SK-N-SH (cell line): Measurements from ENCODE around the gene MGME1. TPM values are rescaled to one million over a fixed set of nuclear protein-coding genes. Genes with fewer than 3 reads are reported as not detected.

ENCODE experiments used
- CTCF ChIA-PET: fragments of 300-600, 350-600 bp; formaldehyde crosslinking; extraction: SDS; loops from one replicate; lab custom pipeline; 2021; lab: Yijun Ruan, JAX
- POLR2A ChIA-PET: fragments of 350-600 bp; sonication (Branson Sonifier 250); formaldehyde crosslinking; extraction: SDS; loops from one replicate; lab custom pipeline; 2020; ENCODE audit warnings: antibody characterized with exemption, inconsistent platforms; lab: Yijun Ruan, JAX
- DNase-seq: peaks from one replicate; pipeline ENCODE4 v3.0.0; 2012
- H2AFZ ChIP-seq: fragments of 200-600 bp; sonication (generic); 2 replicates; pipeline ENCODE4 v1.8.1; 2016; ENCODE audit warnings: antibody characterized with exemption, mild to moderate bottlenecking, low read depth
- H3F3A ChIP-seq: fragments of 200-600 bp; sonication (generic); replicated peaks from 2 replicates; pipeline ENCODE3; 2016; ENCODE audit warnings: antibody characterized with exemption, mild to moderate bottlenecking; ENCODE audit not compliant: insufficient read depth
- H3K27ac ChIP-seq, 2 experiments: fragments of 200-500 bp in 1 of 2; fragments of 200-600 bp in 1 of 2; sonication (Bioruptor generic) in 1 of 2; sonication (generic), shearing (Covaris generic) in 1 of 2; 2 replicates each; pipeline versions ENCODE4 v1.5.1 to v1.6.1; 2014 to 2016; ENCODE audit warnings: low read depth in 2 of 2, inconsistent platforms in 1 of 2, low read length in 1 of 2, mild to moderate bottlenecking in 1 of 2, mixed read lengths in 1 of 2
- H3K27me3 ChIP-seq: fragments of 200-600 bp; sonication (generic), shearing (Covaris generic); 2 replicates; pipeline ENCODE4 v1.6.1; 2016; ENCODE audit warnings: mixed run types; ENCODE audit not compliant: insufficient read depth
- H3K36me3 ChIP-seq, 2 experiments: fragments of 200-500 bp in 1 of 2; fragments of 200-600 bp in 1 of 2; sonication (Bioruptor generic) in 1 of 2; sonication (generic) in 1 of 2; replicated peaks in 1 of 2; 2 replicates each; pipeline versions ENCODE3 to v1.5.1; 2014 to 2016; ENCODE audit warnings: low read length in 1 of 2, mild to moderate bottlenecking in 1 of 2; ENCODE audit not compliant: insufficient read depth in 2 of 2, control insufficient read depth in 1 of 2
- H3K4me1 ChIP-seq, 2 experiments: fragments of 200-500 bp in 1 of 2; fragments of 200-600 bp in 1 of 2; sonication (Bioruptor generic) in 1 of 2; sonication (generic), shearing (Covaris generic) in 1 of 2; 2 replicates each; pipeline versions ENCODE4 v1.5.1 to v1.6.1; 2014 to 2016; ENCODE audit warnings: low read depth in 1 of 2, low read length in 1 of 2, mixed run types in 1 of 2; ENCODE audit not compliant: insufficient read depth in 2 of 2, control insufficient read depth in 1 of 2
- H3K4me2 ChIP-seq: fragments of 200-600 bp; sonication (generic), shearing (Covaris generic); 2 replicates; pipeline ENCODE4 v1.6.1; 2017; ENCODE audit warnings: mixed run types
- H3K4me3 ChIP-seq, 2 experiments: fragments of 200-500 bp in 1 of 2; fragments of 200-600 bp in 1 of 2; sonication (Bioruptor generic) in 1 of 2; sonication (generic), shearing (Covaris generic) in 1 of 2; 2 replicates each; pipeline versions ENCODE4 v1.5.1 to v1.8.1; 2014 to 2016; ENCODE audit warnings: low read depth in 2 of 2, inconsistent platforms in 1 of 2, low read length in 1 of 2, mild to moderate bottlenecking in 1 of 2, mixed read lengths in 1 of 2, moderate library complexity in 1 of 2
- H3K79me2 ChIP-seq: fragments of 200-600 bp; sonication (generic); 2 replicates; pipeline ENCODE4 v1.8.1; 2017; ENCODE audit warnings: mild to moderate bottlenecking; ENCODE audit not compliant: insufficient read depth
- H3K9ac ChIP-seq: fragments of 200-600 bp; sonication (generic); 2 replicates; pipeline ENCODE4 v1.6.1; 2017; ENCODE audit warnings: mixed run types
- H3K9me2 ChIP-seq: fragments of 200-600 bp; sonication (generic); 2 replicates; pipeline ENCODE4 v1.6.1; 2017; ENCODE audit warnings: mixed run types
- H3K9me3 ChIP-seq: fragments of 200-600 bp; sonication (generic); 2 replicates; pipeline ENCODE4 v1.6.1; 2017; ENCODE audit warnings: mixed run types, mild to moderate bottlenecking, moderate library complexity
- H4K20me1 ChIP-seq: fragments of 200-600 bp; sonication (generic); 2 replicates; pipeline ENCODE4 v1.6.1; 2017; ENCODE audit warnings: mild to moderate bottlenecking, mixed run types; ENCODE audit not compliant: insufficient read depth
- CTCF ChIP-seq: fragments of 200-600 bp; sonication (generic); IDR thresholded peaks from 2 replicates; pipeline ENCODE4 v1.6.1; 2017; ENCODE audit warnings: antibody characterized with exemption, mild to moderate bottlenecking, moderate library complexity
- ELF1 ChIP-seq: IDR thresholded peaks from 2 replicates; pipeline ENCODE4 v1.4.0; 2012
- EZH2phosphoT487 ChIP-seq: fragments of 200-600 bp; sonication (generic); IDR thresholded peaks from 2 replicates; pipeline ENCODE4 v1.6.1; 2017; ENCODE audit warnings: low read depth, mixed run types, mild to moderate bottlenecking, antibody characterized with exemption, moderate library complexity, borderline replicate concordance
- FOXM1 ChIP-seq: IDR thresholded peaks from 2 replicates; pipeline ENCODE4 v1.4.0; 2012; ENCODE audit warnings: low read depth, mild to moderate bottlenecking
- GATA2 ChIP-seq: sonication (generic); formaldehyde crosslinking; IDR thresholded peaks from 2 replicates; pipeline ENCODE4 v1.5.0; 2020; ENCODE audit warnings: mild to moderate bottlenecking, missing genetic modification reagents
- JUND ChIP-seq: IDR thresholded peaks from 2 replicates; pipeline ENCODE4 v1.4.0; 2012
- NFIC ChIP-seq: IDR thresholded peaks from 2 replicates; pipeline ENCODE4 v1.4.0; 2012; ENCODE audit warnings: borderline replicate concordance
- PBX3 ChIP-seq: IDR thresholded peaks from 2 replicates; pipeline ENCODE4; 2012
- POLR2AphosphoS5 ChIP-seq: IDR thresholded peaks from 2 replicates; pipeline ENCODE4 v1.6.1; 2012; ENCODE audit warnings: low read depth, low read length
- RFX5 ChIP-seq: IDR thresholded peaks from 2 replicates; pipeline ENCODE4 v1.6.1; 2012; ENCODE audit warnings: mild to moderate bottlenecking, improper control_type of control experiment, low read length
- RXRA ChIP-seq: IDR thresholded peaks from 2 replicates; pipeline ENCODE4 v1.4.0; 2012; ENCODE audit warnings: low read depth, mild to moderate bottlenecking, borderline replicate concordance
- SIN3A ChIP-seq: IDR thresholded peaks from 2 replicates; pipeline ENCODE4 v1.6.1; 2012; ENCODE audit warnings: low read depth, mild to moderate bottlenecking, low read length, moderate library complexity, borderline replicate concordance
- SMC3 ChIP-seq: IDR thresholded peaks from 2 replicates; pipeline ENCODE4 v1.6.1; 2012; ENCODE audit warnings: low read depth, low read length, improper control_type of control experiment
- TAF1 ChIP-seq: IDR thresholded peaks from 2 replicates; pipeline ENCODE4 v1.6.1; 2012; ENCODE audit warnings: low read depth, mild to moderate bottlenecking, low read length, moderate library complexity, borderline replicate concordance
- USF2 ChIP-seq: fragments of 150-350 bp; IDR thresholded peaks from 2 replicates; pipeline ENCODE4 v1.6.1; 2017; ENCODE audit warnings: antibody characterized with exemption, low read length, low read depth, borderline replicate concordance
- YY1 ChIP-seq: IDR thresholded peaks from 2 replicates; pipeline ENCODE4 v1.4.0; 2012; ENCODE audit warnings: low read depth, mild to moderate bottlenecking
- WGBS: methylation state at CpG from one replicate; pipeline ENCODE4 v1.1.6; 2017; ENCODE audit warnings: low lambda C conversion rate; 5-methylcytosine and 5-hydroxymethylcytosine counted together
- polyA plus RNA-seq, 3 experiments: library from polyadenylated mRNA; depleted of rRNA; stranded (reverse); fragments of >200 nt; gene quantifications; 2 replicates each; pipeline ENCODE4 v1.2.3, GENCODE V29; 2012
- TF ChIP-seq, protein P1 (sequence below): IDR thresholded peaks from 2 replicates; pipeline ENCODE4 v1.4.0; 2012; ENCODE audit warnings: low read depth

Gene MGME1
- polyA plus RNA-seq, 1 of the 3 experiments (the other 2 are of a cell fraction) = 7.9 TPM

DNA sequence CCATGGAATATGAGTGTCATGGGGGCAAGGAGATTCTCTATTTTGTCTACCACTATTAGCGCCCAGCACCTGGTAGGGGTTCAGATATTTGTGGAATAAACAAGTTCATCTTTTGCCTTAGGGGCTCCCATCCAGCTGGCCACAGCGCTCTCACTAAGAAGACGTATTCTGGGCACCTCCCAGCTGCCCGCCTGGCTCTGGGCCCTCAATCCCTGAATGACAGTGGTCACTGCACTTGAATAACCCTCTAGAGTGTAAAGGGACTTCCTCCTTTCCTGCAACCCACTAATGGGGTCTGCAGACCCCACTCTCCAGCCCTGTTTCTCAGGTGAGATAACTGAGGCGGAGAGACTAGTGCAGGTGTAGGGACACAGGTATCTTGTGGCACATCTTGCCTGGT, 36.4 kb upstream of the MGME1 start:
- Histone ChIP-seq H2AFZ (no peak overlapping the region), H3K79me2 (no peaks in the 10 kb centered on the region), H3K4me2 (no peak overlapping the region), H3K36me3 (no peaks in the 10 kb centered on the region), H3K9me2 (no peaks in the 10 kb centered on the region), H3K27me3 (no peaks in the 10 kb centered on the region), H3K27ac (no peak overlapping the region), H4K20me1 (no peaks in the 10 kb centered on the region), H3K4me3 (no peak overlapping the region), H3F3A (no peaks in the 10 kb centered on the region), H3K9ac (no peak overlapping the region), H3K4me1 (peaks cover 0 to 6% of the 10 kb centered on the region in 2 experiments; a peak in 1 of 4 replicates), H3K9me3 (no peaks in the 10 kb centered on the region)
- ChIA-PET POLR2A (no interaction called here), CTCF (no interaction called here)
- DNase-seq = no peak
- TF ChIP-seq PBX3 = no peak
- TF ChIP-seq RFX5 = no peak
- no peak for TF ChIP-seq GATA2 (CRISPR knock-in tag)
- TF ChIP-seq JUND = no peak
- no peak for TF ChIP-seq CTCF
- no peak for TF ChIP-seq SIN3A
- TF ChIP-seq POLR2AphosphoS5 = no peak
- WGBS = 85% methylated on average over 5 of the region's 5 CpGs

- H3F3A ChIP-seq = no peaks in the 10 kb centered on the region
- no peak overlapping the region for H3K9ac ChIP-seq
- H3K9me2 ChIP-seq = no peaks in the 10 kb centered on the region
- no peaks in the 10 kb centered on the region for H4K20me1 ChIP-seq
- no peaks in the 10 kb centered on the region for H3K27me3 ChIP-seq
- H2AFZ ChIP-seq = no peak overlapping the region
- no peak for TF ChIP-seq FOXM1
- no peak for TF ChIP-seq TAF1
- no peak for TF ChIP-seq USF2
- TF ChIP-seq SMC3 = no peak
- no peak for TF ChIP-seq NFIC
- TF ChIP-seq POLR2AphosphoS5 = no peak
- no peak for TF ChIP-seq ELF1
- TF ChIP-seq, protein P1, sequence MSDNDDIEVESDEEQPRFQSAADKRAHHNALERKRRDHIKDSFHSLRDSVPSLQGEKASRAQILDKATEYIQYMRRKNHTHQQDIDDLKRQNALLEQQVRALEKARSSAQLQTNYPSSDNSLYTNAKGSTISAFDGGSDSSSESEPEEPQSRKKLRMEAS = no peak
- TF ChIP-seq EZH2phosphoT487 = no peak
- no peak for TF ChIP-seq RXRA
- no peak for TF ChIP-seq YY1
- CTCF ChIA-PET = interaction anchor here (1.4 to 3.0 kb wide), 2 partner anchors 12 to 63 kb away, joined by 3 to 10 read pairs; no protein-coding TSS in a partner anchor
- POLR2A ChIA-PET = no interaction called here
- H3K4me1 ChIP-seq = peaks cover 0 to 6% of the 10 kb centered on the region in 2 experiments; a peak in 1 of 4 replicates
- H3K9me3 ChIP-seq = no peaks in the 10 kb centered on the region
- H3K4me2 ChIP-seq = no peak overlapping the region
- 29% methylated on average over 1 of the region's 1 CpG for WGBS
- H3K4me3 ChIP-seq = no peak overlapping the region
- no peaks in the 10 kb centered on the region for H3K36me3 ChIP-seq
- no peak overlapping the region for H3K27ac ChIP-seq
- no peak for DNase-seq
- H3K79me2 ChIP-seq = no peaks in the 10 kb centered on the region
Observed at GRCh38 chr20:17933121-17933520, 35.7 kb upstream of the MGME1 start.
